ENCODE data around the gene GSKIP. TPM values are rescaled to one million over a fixed set of nuclear protein-coding genes. Genes with fewer than 3 reads are reported as not detected.

GSKIP gene
- total RNA-seq, 2 experiments from 2014 or later: 10.3 to 11.9 TPM

- TF ChIP-seq, protein P1, sequence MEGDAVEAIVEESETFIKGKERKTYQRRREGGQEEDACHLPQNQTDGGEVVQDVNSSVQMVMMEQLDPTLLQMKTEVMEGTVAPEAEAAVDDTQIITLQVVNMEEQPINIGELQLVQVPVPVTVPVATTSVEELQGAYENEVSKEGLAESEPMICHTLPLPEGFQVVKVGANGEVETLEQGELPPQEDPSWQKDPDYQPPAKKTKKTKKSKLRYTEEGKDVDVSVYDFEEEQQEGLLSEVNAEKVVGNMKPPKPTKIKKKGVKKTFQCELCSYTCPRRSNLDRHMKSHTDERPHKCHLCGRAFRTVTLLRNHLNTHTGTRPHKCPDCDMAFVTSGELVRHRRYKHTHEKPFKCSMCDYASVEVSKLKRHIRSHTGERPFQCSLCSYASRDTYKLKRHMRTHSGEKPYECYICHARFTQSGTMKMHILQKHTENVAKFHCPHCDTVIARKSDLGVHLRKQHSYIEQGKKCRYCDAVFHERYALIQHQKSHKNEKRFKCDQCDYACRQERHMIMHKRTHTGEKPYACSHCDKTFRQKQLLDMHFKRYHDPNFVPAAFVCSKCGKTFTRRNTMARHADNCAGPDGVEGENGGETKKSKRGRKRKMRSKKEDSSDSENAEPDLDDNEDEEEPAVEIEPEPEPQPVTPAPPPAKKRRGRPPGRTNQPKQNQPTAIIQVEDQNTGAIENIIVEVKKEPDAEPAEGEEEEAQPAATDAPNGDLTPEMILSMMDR (IDR thresholded peaks at IDR 0.05): peak; percentile 92
- no peaks in the 10 kb centered on the region for H3K9me3 ChIP-seq (ENCODE audit: control insufficient read depth in 1 of 2, insufficient read depth in 1 of 2, low read length in 2 of 2)
- Mint-ChIP-seq H3K27me3 (peaks cover 12% of the 10 kb centered on the region), H3K4me1 (ENCODE audit: low read depth) (no peaks in the 10 kb centered on the region), H3K27ac (no peak overlapping the region), H3K4me3 (peak overlapping the region; percentile 77), H3K9me3 (no peaks in the 10 kb centered on the region), H3K36me3 (ENCODE audit: low read depth) (no peaks in the 10 kb centered on the region)
- no peaks in the 10 kb centered on the region for H3K36me3 ChIP-seq (ENCODE audit: insufficient read depth, low read length)
- peaks cover 8% of the 10 kb centered on the region for H3K4me1 ChIP-seq (ENCODE audit: insufficient read depth, low read length)
- H3K4me3 ChIP-seq (ENCODE audit: low read length): peak overlapping the region; percentile 42
- ChIA-PET CTCF (no interaction called here), POLR2A (no interaction called here)
- ATAC-seq (ENCODE audit: poor library complexity) (peak; percentile 78), DNase-seq (peak in 7 of 14 experiments; percentile 1 to 78 (median 37))
- H3K27ac ChIP-seq (ENCODE audit: low read depth in 1 of 2, low read length in 2 of 2): no peak overlapping the region
- intact Hi-C loops (cut with DNase I, micrococcal nuclease): loop anchor here (1.0 to 10.0 kb wide), 4 partner anchors 62 to 860 kb away; partner anchors contain the start of genes ATG2B (in 1 of the 2) and GSKIP (in 1 of the 2)
- H3K27me3 ChIP-seq (ENCODE audit: control insufficient read depth in 1 of 2, insufficient read depth in 2 of 2, low read length in 2 of 2): no peaks in the 10 kb centered on the region
These were observed 61.0 kb downstream of the GSKIP start for GRCh38 chr14:96424109-96424989.

DNA sequence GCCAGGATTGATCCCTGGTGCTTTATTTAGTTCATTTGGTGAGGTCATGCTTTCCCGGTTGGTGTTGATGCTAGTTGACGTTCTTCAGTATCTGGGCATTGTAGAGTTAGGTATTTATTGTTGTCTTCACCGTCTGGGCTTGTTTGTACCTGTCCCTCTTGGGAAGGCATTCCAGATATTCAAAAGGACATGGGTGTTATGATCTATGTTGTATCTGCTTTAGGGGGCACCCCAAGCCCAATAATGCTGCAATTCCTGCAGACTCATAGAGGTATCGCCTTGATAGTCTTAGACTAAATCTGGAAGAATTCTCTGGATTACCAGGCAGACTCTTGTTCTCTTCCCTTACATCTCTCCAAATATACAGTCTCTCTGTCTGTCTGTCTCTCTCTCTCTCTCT lies 70.7 kb downstream of the GSKIP start:
- ATAC-seq (ENCODE audit: poor library complexity) (no peak), DNase-seq (no peak)
- H3K36me3 ChIP-seq (ENCODE audit: insufficient read depth, low read length): no peaks in the 10 kb centered on the region
- Mint-ChIP-seq H3K4me1 (ENCODE audit: low read depth) (no peaks in the 10 kb centered on the region), H3K9me3 (no peaks in the 10 kb centered on the region), H3K27me3 (peaks cover 38% of the 10 kb centered on the region), H3K27ac (no peak overlapping the region), H3K36me3 (ENCODE audit: low read depth) (no peaks in the 10 kb centered on the region), H3K4me3 (no peak overlapping the region)
- ChIA-PET CTCF (no interaction called here), POLR2A (no interaction called here)
- H3K9me3 ChIP-seq (ENCODE audit: control insufficient read depth in 1 of 2, insufficient read depth in 1 of 2, low read length in 2 of 2): no peaks in the 10 kb centered on the region
- no peak overlapping the region for H3K4me3 ChIP-seq (ENCODE audit: low read length)
- H3K27ac ChIP-seq (ENCODE audit: low read depth in 1 of 2, low read length in 2 of 2): no peak overlapping the region
- no peaks in the 10 kb centered on the region for H3K27me3 ChIP-seq (ENCODE audit: control insufficient read depth in 1 of 2, insufficient read depth in 2 of 2, low read length in 2 of 2)
- TF ChIP-seq, protein P1 (IDR thresholded peaks at IDR 0.05): no peak
- no peaks in the 10 kb centered on the region for H3K4me1 ChIP-seq (ENCODE audit: insufficient read depth, low read length)
- intact Hi-C loops (cut with DNase I, micrococcal nuclease): no loop called here

Other genes with a start within 250 kb of the GSKIP start
- not detected for gene BDKRB2, start 158.7 kb upstream of the GSKIP start, total RNA-seq
- not detected for gene BDKRB1, start 107.3 kb upstream of the GSKIP start, total RNA-seq
- gene ATG2B, start 185 bp upstream of the GSKIP start, total RNA-seq: 10 to 100 TPM; 20.1 to 20.2 TPM
- gene AK7, start 28.6 kb downstream of the GSKIP start, total RNA-seq: not detected
- 100 to 1,000 TPM; 140 to 148 TPM for gene PAPOLA, start 138.9 kb downstream of the GSKIP start, total RNA-seq